Jurkat, Clone E6-1 (cell line): Measurements from ENCODE around the gene GABRR3. TPM values are rescaled to one million over a fixed set of nuclear protein-coding genes. Genes with fewer than 3 reads are reported as not detected.

Source experiments
- DNase-seq: peaks from one replicate; pipeline ENCODE4 v3.0.0-alpha.2; 2011; ENCODE audit warnings: low read depth, low spot score
- H3K4me3 ChIP-seq: 2 replicates; pipeline ENCODE4 v1.5.1; 2011; ENCODE audit warnings: mild to moderate bottlenecking, low read length, control low read depth, moderate library complexity
- polyA plus RNA-seq: library from polyadenylated mRNA; unstranded; fragments of >200 nt; gene quantifications from one replicate; pipeline ENCODE4 v1.2.1, GENCODE V29; 2012; ENCODE audit warnings: missing spikeins; ENCODE audit not compliant: insufficient read length, insufficient read depth

Gene GABRR3
- polyA plus RNA-seq = not detected

DNA sequence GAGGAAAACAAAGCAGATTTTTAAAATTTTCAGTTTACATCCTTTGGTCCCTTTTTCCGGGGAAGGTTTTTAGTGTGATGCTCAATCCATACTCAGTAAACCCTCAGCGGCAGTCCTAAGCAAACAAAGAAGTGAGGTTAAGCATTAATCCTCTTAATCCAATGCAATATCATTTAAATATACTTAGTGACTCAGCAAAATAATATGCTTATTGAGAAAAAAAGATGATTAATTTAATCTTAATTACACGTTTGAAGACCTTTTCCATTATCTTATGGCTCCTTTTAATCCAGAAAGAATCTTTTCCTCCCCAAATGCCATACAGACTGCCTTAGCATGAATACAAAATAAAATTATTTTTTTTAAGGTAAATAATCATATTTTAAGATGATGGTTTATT lies at the start of gene GABRR3:
Gene GABRR3, minus strand, starts transcription at position 108 of the 400 bp plus-strand sequence. CDS start 328 bp downstream, outside the sequence.
- no peak within 1 kb of the TSS for H3K4me3 ChIP-seq
- no peak for DNase-seq

- no peak overlapping the region for H3K4me3 ChIP-seq
Observed at GRCh38 chr3:98073486-98073885, 38.4 kb upstream of the GABRR3 start.

DNA sequence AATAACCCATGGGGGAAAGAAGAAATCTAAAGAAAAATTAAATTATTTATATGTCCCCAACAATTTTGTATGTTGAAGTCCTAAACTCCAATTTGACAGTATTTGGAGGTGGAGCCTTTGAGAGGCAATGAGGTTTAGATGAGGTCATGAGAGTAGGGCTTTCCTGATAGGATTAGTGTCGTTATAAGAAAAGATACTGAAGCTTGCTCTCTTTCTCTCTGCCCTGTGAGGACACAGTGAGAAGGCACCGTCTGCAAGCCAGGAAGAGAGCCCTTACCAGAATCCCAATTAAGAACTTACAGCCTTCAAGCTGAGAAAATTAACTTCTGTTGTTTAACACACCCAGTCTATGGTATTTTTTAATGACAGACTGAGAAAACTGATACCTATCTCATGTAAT lies 35.7 kb upstream of the GABRR3 start:
- H3K4me3 ChIP-seq = no peak overlapping the region
- DNase-seq = no peak

More at GRCh38 chr3:98073486-98073885, 38.4 kb upstream of the GABRR3 start:
- no peak for DNase-seq

- H3K4me3 ChIP-seq = no peak overlapping the region
- DNase-seq = no peak
Observed at GRCh38 chr3:98068824-98069223, 33.7 kb upstream of the GABRR3 start.

DNA sequence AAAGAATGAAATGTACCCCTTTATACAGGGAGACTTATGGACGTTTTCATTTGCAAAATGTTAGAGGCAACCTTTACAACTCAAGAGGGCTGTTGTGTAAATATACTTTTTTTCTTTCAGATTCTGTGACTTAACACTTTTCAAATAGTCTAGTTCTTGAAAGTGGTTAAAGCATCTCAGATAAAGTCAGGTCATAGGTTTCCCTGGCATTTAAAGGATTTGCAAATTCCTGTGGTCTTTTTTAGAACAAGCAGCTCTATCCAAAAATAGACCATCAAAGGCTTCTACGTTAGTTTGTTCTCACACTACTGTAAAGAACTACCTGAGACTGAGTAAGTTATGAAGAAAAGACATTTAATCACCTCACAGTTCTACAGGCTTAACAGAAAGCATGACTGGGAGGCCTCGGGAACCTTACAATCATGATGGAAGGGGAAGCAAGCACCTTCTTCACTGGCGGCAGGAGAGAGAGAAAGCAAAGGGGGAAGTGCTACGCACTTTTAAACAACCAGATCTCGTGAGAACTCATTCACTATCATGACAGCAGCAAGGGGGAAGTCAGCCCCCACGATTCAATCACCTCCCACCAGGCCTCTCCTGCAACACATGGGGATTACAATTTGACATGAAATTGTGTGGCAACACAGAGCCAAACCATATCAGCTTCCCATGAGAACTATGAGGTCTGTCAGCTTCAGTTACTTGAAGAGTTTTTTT lies 23.3 kb upstream of the GABRR3 start:
- DNase-seq = no peak
- H3K4me3 ChIP-seq = no peak overlapping the region

DNA sequence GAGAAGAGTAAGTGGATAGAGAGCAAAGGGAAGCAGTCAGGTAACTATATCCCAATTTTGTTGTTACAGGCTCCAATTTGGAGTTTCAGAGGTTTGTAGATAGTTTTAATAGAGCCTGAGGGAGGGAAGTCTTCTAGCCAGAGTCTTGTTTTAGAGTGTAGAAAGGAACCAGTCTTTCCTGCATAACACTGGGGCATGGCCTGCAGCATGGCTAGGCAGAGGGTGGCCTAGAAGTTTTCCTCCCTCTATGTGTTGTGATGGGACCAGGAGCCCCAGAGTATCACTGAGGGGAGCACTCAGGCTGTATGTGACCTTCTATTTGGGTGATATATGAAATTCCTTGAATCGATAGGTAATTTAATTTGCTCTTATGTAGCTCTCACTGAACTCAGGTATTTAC lies 22.5 kb upstream of the GABRR3 start:
- H3K4me3 ChIP-seq = no peak overlapping the region
- DNase-seq = no peak

DNA sequence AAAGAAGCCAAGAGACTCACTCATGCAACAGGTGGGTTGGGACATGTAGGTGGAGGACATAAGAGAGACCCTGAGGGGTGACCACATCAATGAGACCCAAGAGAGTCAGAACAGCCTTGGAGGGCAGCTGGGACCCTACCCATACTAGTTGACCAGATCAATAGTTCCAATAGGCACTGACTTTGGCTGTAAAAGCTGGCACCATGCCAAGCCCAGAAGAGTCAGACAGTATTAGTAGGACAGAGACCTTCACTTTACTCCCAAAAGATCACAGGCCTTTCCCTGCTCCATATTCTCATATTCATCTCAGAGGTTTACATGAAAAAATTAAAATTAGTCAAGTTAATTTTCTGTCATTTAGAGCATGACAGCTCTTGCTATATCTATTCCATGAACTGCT lies 20.9 kb upstream of the GABRR3 start:
- no peak for DNase-seq
- H3K4me3 ChIP-seq = no peak overlapping the region

- no peak overlapping the region for H3K4me3 ChIP-seq
- DNase-seq = no peak
Observed at GRCh38 chr3:98049271-98049670, 14.2 kb upstream of the GABRR3 start.

- DNase-seq = no peak
- H3K4me3 ChIP-seq = no peak overlapping the region
Observed at GRCh38 chr3:98048586-98048985, 13.5 kb upstream of the GABRR3 start.

- DNase-seq = no peak
Observed at GRCh38 chr3:98041350-98041749, 6.2 kb upstream of the GABRR3 start.

DNA sequence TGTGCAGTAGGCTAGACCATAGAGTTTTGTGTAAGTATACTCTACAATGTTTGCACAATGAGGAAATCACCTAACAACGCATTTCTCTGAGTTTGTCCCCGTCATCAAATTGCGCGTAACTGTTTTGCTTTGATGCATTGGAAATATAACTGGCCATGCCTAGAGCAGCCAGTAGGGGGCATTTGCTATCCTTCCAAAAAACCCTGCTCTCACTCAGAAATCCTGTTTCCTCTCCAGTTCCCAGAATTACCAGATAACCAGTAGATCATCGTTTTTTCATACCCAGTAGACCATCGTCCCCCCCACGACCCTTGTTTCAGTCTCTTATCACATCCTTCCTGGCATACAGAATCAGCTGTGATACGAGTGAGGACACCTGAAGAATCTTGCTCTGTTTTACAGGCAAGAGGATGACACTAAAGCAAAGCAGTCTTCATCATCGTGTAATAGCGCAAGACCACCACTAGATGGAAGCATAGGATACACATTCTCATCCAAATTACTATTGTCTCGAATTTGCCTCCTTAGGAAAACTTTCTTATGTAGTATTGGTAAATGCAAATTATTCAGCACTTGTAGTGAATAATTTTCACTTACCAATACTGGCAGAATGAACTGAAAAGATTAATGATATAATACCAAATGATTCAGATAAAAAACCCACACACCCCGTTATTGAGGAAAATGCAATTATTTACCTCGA lies 4.4 kb upstream of the GABRR3 start:
- DNase-seq = peak; percentile 88
- H3K4me3 ChIP-seq = peak overlapping the region; percentile 44

More at GRCh38 chr3:98041350-98041749, 6.2 kb upstream of the GABRR3 start:
- no peak overlapping the region for H3K4me3 ChIP-seq

DNA sequence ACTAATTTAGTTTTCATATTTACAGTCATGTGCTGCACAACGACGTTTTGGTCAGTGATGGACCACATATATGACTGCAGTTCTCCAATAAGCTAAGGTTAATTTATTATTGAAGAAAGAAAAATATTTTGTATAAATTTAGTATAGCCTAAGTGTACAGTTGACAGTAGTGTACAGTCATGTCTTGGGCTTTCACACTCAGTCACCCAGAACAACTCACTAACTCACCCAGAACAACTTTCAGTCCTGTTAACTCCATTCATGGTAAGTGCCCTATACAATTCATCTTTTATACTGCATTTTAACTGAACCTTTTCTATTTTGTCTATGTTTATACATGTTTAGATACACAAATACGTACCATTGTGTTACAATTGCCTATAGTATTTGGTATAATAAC lies 3.8 kb upstream of the GABRR3 start:
- no peak for DNase-seq
- H3K4me3 ChIP-seq = no peak overlapping the region

- DNase-seq = no peak
- no peak overlapping the region for H3K4me3 ChIP-seq
Observed at GRCh38 chr3:98038286-98038685, 3.2 kb upstream of the GABRR3 start.

DNA sequence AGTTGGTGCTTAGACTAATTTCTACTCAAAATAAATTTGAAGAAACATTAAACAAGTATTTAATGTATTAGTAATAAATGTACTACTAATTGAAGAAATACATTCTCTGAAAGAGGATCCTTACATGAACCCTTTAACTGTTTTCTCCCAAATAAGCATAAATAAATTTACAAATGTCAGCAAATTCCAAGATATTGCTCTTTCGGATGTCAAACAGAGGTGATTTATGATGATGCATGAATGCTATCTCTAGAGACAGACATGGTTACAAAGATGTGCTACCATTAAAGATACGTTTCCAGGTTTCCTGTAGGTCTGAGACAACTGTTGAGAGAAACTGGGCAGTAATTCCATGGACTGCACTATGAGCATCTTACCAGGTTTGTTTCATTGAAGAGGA lies 629 bp downstream of the GABRR3 start:
- no peak overlapping the region for H3K4me3 ChIP-seq
- no peak for DNase-seq

- DNase-seq = no peak
- H3K4me3 ChIP-seq = no peak overlapping the region
Observed at GRCh38 chr3:98034036-98034435, 1.1 kb downstream of the GABRR3 start.

DNA sequence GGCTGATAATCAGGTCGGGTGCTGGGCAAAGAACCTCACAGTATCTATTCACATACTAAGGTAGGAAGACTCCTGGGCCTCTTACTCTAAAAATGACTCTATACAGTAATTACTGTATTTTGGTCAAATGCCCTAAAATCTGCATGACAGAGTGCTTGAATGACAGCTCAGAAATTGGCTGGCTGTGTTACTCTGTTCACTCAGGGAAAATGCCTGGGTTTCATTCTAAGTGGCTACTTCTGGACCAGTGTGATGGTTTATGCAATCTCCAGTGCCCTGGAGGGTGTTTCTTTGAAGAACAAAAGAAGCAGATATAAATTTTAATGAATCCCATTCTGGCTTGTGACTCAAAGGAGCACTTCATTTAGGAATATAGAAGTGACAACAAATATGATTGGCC lies 2.2 kb downstream of the GABRR3 start:
- no peak overlapping the region for H3K4me3 ChIP-seq
- no peak for DNase-seq

DNA sequence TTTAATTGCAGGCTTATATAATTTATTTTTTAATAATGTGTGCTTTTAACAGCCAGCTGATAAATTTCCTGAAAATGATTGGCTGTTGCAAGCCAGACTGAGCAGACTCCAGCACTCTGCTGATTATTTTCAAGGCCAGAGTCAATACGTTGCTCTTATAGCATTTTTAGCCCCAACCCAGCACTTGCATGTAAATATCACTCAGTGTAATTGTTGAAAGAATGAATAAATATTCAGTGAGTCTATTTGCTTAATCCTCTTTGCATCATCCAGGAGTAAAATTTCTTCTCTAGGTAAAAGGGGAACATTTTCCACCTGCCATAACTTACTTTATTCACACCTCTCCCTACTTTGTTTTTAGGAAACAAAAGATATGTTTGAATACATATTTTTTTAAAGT lies 2.9 kb downstream of the GABRR3 start:
- DNase-seq = no peak
- no peak overlapping the region for H3K4me3 ChIP-seq

GRCh38 chr3:98029083-98029482 lies 6.0 kb downstream of the GABRR3 start:
- no peak for DNase-seq
- no peak overlapping the region for H3K4me3 ChIP-seq

DNA sequence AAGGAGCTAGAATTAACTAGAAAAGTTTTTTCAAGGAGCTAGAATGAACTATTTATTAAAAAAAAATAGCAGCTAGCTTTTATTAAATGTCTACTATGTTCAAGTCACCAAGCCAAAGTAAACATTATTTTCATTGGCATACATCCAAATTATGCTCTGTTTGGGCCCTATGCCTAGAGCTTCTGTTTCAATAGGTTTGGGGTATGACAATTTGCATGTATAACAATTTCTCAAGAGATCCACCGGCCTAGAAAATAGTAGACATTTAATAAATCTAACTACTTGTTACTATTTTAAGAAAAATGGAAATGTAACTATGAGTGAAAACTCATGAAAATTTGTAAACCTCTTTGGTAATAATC lies 8.0 kb downstream of the GABRR3 start:
- DNase-seq = no peak
- no peak overlapping the region for H3K4me3 ChIP-seq

GRCh38 chr3:98026425-98027084 lies 8.6 kb downstream of the GABRR3 start:
- H3K4me3 ChIP-seq = no peak overlapping the region
- DNase-seq = no peak
